ENCODE measurements around the gene DDX10. TPM values are rescaled to one million over a fixed set of nuclear protein-coding genes. Genes with fewer than 3 reads are reported as not detected.

The DDX10 gene
- total RNA-seq, 1 donor from 2014 or later, result 24.5 TPM

DNA sequence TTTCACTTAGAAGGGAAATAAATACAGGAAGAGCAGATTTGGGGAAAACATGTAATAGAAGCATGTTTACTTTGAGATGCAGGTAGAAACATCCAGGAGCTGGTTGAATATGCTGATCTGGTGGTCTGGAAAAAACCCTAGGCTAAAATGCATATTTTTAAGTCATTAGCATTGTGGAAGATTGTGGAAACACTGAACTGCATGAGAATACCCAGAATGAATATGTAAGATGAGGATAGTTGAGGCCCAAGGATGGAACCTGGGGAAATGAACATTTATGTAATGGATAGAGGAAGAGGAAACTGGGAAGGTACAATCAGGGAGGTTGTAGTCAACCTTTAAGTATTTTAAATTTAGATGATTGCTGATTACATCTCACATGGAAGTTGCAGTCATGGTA lies 269.4 kb downstream of the DDX10 start:
- Histone ChIP-seq H3K4me3 (ENCODE audit: low read depth, low read length) (no peak overlapping the region), H3K36me3 (ENCODE audit: control insufficient read depth, insufficient read depth, low read length) (no peaks in the 10 kb centered on the region), H3K27me3 (ENCODE audit: control insufficient read depth, insufficient read depth, low read length) (no peaks in the 10 kb centered on the region)
- TF ChIP-seq, protein P1, sequence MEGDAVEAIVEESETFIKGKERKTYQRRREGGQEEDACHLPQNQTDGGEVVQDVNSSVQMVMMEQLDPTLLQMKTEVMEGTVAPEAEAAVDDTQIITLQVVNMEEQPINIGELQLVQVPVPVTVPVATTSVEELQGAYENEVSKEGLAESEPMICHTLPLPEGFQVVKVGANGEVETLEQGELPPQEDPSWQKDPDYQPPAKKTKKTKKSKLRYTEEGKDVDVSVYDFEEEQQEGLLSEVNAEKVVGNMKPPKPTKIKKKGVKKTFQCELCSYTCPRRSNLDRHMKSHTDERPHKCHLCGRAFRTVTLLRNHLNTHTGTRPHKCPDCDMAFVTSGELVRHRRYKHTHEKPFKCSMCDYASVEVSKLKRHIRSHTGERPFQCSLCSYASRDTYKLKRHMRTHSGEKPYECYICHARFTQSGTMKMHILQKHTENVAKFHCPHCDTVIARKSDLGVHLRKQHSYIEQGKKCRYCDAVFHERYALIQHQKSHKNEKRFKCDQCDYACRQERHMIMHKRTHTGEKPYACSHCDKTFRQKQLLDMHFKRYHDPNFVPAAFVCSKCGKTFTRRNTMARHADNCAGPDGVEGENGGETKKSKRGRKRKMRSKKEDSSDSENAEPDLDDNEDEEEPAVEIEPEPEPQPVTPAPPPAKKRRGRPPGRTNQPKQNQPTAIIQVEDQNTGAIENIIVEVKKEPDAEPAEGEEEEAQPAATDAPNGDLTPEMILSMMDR (IDR thresholded peaks at IDR 0.05; ENCODE audit: insufficient read depth, low read length, poor library complexity, severe bottlenecking), result no peak
- no peak for DNase-seq (ENCODE audit: low read depth)

DNA sequence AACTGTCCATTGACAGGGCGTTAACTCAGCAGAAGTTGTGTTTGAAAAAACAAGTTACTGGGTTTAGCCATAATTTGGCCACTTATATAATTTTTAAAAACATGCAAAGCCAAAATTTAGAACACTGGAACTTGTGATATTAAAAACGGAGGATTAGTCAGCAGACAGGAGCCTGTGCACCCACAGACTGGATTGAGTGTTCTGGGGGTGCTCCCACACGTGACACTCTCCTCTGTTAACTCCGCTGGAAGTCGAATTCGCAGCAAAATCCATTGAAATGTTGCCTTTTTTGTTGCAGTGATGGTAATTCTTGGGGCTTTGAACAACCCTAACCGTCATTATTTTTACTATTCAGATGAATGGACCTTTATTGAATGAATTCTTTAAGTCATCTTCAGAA lies 269.8 kb downstream of the DDX10 start:
- Histone ChIP-seq H3K27me3 (ENCODE audit: control insufficient read depth, insufficient read depth, low read length) (no peaks in the 10 kb centered on the region), H3K4me3 (ENCODE audit: low read depth, low read length) (no peak overlapping the region), H3K36me3 (ENCODE audit: control insufficient read depth, insufficient read depth, low read length) (no peaks in the 10 kb centered on the region)
- DNase-seq (ENCODE audit: low read depth), result no peak
- TF ChIP-seq, protein P1 (IDR thresholded peaks at IDR 0.05; ENCODE audit: insufficient read depth, low read length, poor library complexity, severe bottlenecking), result no peak

DNA sequence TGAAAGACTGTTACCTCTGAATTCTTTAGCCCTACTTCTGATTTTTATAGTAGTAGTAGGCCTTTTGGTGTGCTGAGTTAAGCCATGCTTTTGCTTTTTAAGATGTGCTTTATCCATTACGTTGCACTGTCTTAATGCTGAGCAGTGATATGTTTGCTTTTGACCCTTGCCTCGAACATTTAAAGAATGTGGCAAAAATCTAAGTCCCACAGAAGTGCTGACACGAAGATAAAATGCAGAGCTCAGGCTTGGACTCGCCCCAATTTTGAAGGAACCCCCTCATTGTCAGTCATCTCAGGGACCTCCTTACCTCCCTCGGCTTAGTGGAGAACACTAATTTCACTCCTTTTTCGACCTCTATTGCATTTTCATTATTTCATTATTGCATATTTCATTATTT lies 272.9 kb downstream of the DDX10 start:
- H3K36me3 ChIP-seq (ENCODE audit: control insufficient read depth, insufficient read depth, low read length), result no peaks in the 10 kb centered on the region
- no peaks in the 10 kb centered on the region for H3K27me3 ChIP-seq (ENCODE audit: control insufficient read depth, insufficient read depth, low read length)
- no peak for DNase-seq (ENCODE audit: low read depth)
- no peak overlapping the region for H3K4me3 ChIP-seq (ENCODE audit: low read depth, low read length)
- TF ChIP-seq, protein P1 (IDR thresholded peaks at IDR 0.05; ENCODE audit: insufficient read depth, low read length, poor library complexity, severe bottlenecking), result no peak

DNA sequence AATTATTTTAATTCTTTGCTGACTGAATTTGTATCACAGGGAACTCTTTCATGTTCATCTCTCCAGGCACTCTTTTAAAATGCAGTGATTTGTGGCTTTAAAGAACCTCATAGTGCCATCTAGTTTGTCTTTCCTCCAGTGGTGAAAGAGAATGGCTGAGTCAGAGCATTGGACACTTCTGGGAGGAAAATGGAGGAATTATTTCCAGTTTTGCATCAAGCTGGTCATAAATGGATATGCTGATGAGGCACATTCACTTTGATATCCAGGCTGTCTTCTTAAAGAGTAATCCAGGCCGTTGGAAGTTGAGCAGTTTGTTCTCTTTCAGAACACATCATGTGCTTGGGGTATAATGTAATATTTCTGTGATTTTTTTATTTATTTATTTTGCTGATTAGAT lies 273.7 kb downstream of the DDX10 start:
- TF ChIP-seq, protein P1 (IDR thresholded peaks at IDR 0.05; ENCODE audit: insufficient read depth, low read length, poor library complexity, severe bottlenecking), result no peak
- DNase-seq (ENCODE audit: low read depth), result no peak
- no peak overlapping the region for H3K4me3 ChIP-seq (ENCODE audit: low read depth, low read length)
- no peaks in the 10 kb centered on the region for H3K27me3 ChIP-seq (ENCODE audit: control insufficient read depth, insufficient read depth, low read length)
- H3K36me3 ChIP-seq (ENCODE audit: control insufficient read depth, insufficient read depth, low read length), result no peaks in the 10 kb centered on the region

DNA sequence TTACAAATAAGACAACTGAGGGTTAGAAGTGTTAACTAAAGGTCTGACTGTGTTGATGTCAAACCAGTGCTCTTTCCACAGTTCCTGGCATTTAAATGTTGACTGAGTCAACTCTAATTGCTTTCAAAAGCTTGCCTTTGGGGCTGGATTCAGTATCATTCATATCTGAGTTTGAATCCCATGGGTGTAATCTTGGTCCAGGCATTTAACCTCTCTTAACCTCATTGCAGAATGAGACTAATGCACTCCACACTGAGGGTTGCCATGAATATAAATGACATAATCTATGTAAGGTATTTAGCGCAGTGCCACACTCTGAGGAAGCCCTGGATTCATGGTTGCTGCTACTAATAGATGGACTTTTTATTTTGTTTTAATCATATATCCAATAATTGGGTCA lies 274.3 kb downstream of the DDX10 start:
- Histone ChIP-seq H3K27me3 (ENCODE audit: control insufficient read depth, insufficient read depth, low read length) (no peaks in the 10 kb centered on the region), H3K36me3 (ENCODE audit: control insufficient read depth, insufficient read depth, low read length) (no peaks in the 10 kb centered on the region), H3K4me3 (ENCODE audit: low read depth, low read length) (no peak overlapping the region)
- TF ChIP-seq, protein P1 (IDR thresholded peaks at IDR 0.05; ENCODE audit: insufficient read depth, low read length, poor library complexity, severe bottlenecking), result no peak
- DNase-seq (ENCODE audit: low read depth), result no peak

DNA sequence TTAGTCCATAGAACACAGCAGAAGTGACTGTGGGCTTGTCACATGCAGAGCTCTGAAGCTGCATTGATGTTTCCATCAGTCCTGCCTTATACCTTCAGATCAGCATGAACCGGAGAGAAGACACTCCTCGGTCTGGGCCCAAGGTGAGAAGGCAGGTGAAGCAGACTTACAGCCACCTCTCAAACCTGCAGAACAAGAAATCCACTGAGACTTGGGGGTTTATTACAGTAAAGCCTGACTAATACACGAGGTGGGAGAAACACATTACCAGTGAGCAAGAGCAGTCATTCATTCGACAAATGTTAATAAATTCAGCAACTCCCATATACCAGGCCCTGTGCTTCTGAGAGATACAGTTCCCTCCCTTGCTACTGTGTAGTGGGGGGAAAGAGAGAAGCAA lies 279.0 kb downstream of the DDX10 start:
- no peaks in the 10 kb centered on the region for H3K27me3 ChIP-seq (ENCODE audit: control insufficient read depth, insufficient read depth, low read length)
- no peak overlapping the region for H3K4me3 ChIP-seq (ENCODE audit: low read depth, low read length)
- no peak for DNase-seq (ENCODE audit: low read depth)
- TF ChIP-seq, protein P1 (IDR thresholded peaks at IDR 0.05; ENCODE audit: insufficient read depth, low read length, poor library complexity, severe bottlenecking), result no peak
- H3K36me3 ChIP-seq (ENCODE audit: control insufficient read depth, insufficient read depth, low read length), result no peaks in the 10 kb centered on the region
